ENCODE results near the gene CD7.

DNA sequence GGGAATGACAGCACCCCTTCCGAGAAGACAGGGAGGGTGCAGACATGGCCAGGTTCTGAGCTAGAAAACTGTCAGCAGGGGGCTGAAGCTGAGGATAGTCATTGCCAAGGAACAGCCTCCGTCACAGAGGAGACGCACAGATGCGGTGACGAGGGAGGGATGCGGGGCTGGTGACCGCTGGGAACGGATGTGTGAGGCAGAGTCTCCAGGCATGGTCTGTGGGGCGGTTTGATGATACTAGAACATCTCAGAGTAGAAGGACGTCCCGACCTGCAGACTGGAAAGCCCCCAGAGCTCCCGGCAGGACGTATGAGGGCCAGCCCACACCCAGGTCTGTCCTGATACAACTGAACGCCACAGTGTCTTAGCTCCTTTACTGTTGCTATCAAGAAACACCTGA, 42.1 kb downstream of the CD7 start:
- TF ChIP-seq, protein P1, sequence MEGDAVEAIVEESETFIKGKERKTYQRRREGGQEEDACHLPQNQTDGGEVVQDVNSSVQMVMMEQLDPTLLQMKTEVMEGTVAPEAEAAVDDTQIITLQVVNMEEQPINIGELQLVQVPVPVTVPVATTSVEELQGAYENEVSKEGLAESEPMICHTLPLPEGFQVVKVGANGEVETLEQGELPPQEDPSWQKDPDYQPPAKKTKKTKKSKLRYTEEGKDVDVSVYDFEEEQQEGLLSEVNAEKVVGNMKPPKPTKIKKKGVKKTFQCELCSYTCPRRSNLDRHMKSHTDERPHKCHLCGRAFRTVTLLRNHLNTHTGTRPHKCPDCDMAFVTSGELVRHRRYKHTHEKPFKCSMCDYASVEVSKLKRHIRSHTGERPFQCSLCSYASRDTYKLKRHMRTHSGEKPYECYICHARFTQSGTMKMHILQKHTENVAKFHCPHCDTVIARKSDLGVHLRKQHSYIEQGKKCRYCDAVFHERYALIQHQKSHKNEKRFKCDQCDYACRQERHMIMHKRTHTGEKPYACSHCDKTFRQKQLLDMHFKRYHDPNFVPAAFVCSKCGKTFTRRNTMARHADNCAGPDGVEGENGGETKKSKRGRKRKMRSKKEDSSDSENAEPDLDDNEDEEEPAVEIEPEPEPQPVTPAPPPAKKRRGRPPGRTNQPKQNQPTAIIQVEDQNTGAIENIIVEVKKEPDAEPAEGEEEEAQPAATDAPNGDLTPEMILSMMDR (IDR thresholded peaks at IDR 0.05) = no peak
- no peak for TF ChIP-seq POLR2AphosphoS5 (IDR thresholded peaks at IDR 0.05; ENCODE audit: low read depth, low read length)
- TF ChIP-seq, protein P2, sequence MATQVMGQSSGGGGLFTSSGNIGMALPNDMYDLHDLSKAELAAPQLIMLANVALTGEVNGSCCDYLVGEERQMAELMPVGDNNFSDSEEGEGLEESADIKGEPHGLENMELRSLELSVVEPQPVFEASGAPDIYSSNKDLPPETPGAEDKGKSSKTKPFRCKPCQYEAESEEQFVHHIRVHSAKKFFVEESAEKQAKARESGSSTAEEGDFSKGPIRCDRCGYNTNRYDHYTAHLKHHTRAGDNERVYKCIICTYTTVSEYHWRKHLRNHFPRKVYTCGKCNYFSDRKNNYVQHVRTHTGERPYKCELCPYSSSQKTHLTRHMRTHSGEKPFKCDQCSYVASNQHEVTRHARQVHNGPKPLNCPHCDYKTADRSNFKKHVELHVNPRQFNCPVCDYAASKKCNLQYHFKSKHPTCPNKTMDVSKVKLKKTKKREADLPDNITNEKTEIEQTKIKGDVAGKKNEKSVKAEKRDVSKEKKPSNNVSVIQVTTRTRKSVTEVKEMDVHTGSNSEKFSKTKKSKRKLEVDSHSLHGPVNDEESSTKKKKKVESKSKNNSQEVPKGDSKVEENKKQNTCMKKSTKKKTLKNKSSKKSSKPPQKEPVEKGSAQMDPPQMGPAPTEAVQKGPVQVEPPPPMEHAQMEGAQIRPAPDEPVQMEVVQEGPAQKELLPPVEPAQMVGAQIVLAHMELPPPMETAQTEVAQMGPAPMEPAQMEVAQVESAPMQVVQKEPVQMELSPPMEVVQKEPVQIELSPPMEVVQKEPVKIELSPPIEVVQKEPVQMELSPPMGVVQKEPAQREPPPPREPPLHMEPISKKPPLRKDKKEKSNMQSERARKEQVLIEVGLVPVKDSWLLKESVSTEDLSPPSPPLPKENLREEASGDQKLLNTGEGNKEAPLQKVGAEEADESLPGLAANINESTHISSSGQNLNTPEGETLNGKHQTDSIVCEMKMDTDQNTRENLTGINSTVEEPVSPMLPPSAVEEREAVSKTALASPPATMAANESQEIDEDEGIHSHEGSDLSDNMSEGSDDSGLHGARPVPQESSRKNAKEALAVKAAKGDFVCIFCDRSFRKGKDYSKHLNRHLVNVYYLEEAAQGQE (IDR thresholded peaks at IDR 0.05; ENCODE audit: insufficient read depth in 1 of 2, low read depth in 2 of 2, low read length in 1 of 2) = no peak

All from Panc1 (cell line).